ENCODE results near the gene FZD4.

- TF ChIP-seq CTCF (IDR thresholded peaks at IDR 0.05) = no peak
- no peak for TF ChIP-seq POLR2A (IDR thresholded peaks at IDR 0.05)
These were observed 40.2 kb downstream of the FZD4 start for GRCh38 chr11:86914865-86915519.
